KG1 (cell line): ENCODE data around the gene PTPN6.

Source experiments
- DNase-seq: peaks from one replicate; lab custom pipeline; 2025; lab: John Stamatoyannopoulos, UW

The PTPN6 gene

DNA sequence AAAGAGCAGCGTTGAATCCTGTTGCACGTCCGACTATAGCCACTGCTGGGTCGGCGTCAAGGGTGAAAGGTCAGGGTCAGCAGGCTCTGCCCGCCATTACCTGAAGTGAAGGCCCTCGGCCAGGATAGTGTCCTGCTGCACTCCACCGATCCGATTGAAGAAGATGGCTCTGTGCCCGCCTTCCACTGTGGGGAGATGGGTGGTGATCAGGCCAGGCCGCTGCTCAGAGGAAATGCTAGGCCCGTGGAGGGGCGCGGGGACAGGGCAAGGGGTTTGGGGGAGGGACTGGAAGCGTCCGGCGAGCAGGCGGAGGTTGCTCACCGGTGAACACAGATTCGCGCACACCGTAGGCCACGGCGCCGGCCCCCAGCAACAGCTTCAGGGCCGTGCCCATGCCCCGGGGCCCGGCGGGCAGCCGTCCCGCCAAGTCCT, 19.0 kb downstream of the PTPN6 start:
- no peak for DNase-seq

DNA sequence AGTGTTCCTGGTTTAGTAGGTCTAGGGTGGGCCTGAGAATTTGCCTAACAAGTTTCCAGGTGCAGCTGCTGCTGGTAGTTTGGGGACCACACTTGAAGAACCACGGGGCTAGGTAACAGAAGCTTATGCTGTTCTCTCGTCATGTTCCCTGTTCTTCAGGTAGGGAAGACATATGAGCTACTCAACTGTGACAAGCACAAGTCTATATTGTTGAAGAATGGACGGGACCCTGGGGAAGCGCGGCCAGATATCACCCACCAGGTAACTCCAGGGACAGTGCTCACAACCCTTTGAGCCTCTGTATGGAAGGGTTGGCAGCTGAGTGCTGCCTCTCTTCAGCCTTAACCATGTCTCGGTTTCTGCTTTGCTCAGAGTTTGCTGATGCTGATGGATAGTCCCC, 23.0 kb downstream of the PTPN6 start:
- no peak for DNase-seq

DNA sequence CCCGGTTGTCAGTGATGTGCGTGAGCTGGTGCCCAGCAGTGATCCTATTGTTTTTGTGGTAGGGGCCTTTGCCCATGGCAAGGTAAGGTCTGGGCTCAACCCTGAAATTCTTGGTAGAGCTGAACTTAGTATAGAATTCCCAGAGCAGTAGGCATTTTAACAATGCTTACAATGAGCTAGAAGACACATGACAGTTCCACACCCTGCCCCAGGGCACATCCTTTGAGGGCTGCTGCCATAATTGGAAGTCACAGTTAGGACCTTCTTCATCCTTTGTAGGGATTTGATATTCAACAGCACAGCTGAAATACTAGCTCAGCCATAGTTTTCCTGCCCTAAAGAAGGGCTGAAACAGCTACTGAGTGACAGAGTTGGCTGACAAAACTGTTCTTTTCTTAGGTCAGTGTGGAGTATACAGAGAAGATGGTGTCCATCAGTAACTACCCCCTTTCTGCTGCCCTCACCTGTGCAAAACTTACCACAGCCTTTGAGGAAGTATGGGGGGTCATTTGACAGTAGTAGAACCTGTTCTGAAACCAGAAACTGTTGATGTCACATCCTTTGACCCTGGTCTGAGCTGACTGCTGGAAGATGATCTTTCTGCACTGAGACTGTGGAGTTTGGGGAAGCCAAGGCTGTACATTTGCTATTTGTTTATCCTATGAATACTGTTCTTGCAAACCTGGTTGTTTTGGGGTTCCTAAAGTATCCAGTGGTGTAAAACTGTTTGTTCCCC, 24.3 kb downstream of the PTPN6 start:
- DNase-seq = no peak

DNA sequence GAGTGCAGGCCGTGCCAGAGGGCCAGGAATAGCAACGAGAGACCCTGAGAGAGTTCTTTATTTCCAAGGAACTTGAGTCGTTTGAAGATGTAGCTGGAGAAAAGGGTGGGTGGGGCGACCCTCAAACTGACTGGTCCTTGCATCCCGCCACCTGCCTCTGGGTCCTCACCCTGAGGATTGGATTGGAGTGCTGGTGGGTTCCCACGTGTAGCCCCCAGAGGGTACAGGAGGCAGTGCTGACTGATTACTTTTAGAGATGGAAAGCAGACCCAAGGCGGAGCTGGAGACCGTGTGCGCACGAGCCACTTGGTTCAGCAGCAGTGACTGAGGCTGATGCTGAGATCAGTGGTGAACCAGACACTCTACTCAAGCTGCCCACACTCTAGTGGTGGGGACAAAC, 26.5 kb downstream of the PTPN6 start:
- DNase-seq = no peak

DNA sequence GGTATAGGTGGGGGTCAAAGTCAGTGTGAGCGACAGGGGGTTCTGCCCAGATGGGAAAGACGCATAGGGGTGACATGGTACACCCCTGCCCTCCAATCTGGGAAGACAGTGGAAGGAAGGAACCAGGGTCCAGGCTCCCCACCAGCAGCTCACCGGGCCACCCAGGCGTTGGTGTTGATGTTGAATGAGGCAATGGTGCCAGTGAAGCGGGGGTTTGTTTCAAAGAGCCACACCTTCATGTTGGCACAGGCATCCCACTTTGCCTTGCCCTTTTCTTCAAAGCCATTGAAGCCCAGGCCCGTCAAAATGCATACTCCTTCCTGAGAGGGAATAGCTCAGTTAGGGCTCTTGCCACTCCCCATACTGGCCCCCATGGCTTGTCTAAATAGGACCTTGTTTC, 27.0 kb downstream of the PTPN6 start:
- DNase-seq = no peak

DNA sequence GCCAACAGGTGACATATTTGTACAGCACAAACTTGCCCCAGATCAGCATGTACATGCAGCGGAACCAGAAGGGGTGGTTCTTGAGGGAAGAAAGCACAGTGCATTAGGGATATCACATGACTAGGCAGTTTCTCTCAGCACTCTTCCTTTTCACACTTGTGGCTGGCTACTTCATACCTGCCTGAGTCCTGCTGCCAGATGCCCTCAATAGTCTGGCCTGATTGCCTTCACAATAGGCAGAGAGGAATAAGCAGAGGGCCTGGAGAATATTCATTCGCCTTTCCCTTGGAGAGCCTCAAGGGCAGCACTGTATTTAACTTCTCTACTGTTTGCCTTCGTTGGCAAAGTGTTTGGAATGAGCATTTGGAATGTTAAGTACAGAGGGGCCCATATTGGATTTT, 27.5 kb downstream of the PTPN6 start:
- no peak for DNase-seq

DNA sequence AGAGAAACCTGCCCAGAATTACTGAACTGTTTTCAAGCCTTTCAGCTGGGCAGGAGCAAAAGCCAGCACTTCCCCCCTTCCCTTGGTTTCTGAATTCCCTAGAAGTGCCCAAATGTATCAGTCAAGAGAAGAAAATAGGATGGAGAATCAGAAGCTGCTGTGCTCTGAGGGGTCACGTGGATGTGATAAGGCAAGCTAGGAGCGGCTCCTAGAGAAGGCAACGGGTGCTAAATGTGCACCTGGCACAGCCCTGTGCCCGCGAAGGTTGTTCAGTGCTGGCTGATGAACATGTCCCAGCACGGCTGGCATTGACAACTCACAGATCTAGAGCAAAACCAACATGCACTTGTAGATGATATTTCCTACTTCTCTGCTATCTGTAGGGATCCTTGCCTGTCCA, 27.9 kb downstream of the PTPN6 start:
- no peak for DNase-seq

DNA sequence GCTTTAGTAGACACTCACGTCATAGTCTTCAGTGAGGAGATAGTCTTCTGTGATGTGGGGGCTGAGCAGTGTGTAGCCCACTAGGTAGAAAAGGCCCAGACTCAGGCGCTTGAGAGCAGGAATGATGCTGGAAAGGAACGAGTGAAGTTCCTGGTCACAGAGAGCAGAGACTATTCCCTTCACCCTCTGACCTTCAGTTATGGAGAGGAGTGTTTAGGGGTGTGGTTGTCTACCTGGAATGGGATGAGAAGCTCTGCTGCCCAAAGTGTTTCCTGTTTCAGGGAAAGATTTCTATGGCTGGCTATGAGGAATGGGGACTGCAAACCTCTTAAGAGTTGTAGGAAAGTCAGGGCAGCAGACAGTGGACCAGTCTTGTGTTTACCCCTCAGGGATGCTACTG, 28.3 kb downstream of the PTPN6 start:
- no peak for DNase-seq

DNA sequence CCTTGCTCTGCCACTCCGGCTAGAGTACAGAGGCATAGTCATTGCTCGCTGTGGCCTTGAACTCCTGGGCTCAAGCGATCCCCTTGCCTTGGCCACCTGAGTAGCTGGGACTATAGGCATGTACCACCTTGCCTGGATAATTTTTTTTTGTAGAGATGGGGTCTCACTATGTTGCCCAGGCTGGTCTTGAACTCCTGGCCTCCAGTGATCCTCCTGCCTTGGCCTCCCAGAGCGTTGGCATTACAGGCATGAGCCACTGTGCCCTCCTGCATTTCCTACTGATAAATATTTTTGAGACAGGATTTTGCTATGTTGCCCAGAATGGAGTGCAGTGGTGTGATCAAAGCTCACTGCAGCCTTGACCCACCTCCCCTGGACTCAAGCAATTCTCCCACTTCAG, 28.9 kb downstream of the PTPN6 start:
- no peak for DNase-seq

DNA sequence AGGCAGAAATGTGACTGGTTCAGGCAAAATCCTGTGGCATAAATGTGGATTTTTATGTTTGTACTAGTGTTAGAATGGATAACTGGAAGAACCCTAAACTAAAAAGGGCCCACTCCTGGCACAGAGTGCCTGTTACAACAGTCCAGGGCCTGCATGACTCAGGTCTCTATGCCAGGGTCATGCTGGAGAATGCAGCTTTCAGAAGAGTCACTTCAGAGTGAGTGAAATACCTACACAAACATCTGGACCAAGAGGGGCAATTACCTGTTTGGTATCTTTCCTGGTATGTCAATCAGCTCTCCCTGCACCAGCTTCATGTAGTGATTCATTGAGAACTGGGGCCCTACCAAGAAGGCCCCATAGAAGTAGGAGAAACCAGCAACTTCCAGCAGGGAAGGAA, 29.6 kb downstream of the PTPN6 start:
- DNase-seq = no peak

DNA sequence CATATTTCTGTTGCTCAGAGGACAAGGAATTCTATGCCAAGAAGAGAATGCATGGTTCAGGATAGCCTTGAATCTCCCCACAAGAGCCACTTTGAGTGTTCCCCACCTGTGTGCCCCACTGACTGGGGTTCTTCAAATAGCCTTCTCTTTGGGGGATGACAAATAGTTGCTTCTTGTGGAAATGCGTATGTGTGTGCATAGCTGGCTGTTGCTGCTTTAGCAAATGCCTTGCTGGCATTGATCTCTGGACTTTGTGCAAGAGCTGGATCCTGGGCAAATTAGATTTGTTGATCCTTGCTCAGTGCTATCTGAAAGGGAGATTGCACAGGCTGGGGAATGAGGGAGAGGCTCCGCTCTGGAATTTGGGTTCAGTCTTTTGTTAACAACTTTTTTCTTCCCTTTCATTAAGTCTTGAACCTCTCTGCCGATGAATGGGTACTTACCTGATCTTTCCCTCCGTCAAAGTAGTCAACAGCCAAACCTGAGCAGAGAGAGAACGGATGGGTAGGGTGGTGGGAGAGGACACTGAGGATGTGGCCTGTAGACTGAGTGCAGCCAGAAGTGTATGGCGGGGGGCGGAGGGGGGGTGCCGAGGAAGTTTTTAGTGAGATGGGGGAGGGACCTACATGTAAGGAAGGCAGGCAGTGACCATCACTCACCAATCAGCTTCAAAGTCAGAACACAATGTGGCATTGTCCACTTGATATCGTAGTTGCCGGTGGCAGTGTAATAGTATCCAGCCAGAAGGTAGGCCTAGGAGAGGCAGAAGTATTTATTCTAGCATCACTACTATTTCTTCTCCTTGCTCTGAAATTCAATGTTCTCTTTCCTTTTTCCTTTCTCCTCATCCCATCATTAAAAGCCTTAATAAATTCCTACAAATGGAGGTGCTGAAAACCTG, 30.2 kb downstream of the PTPN6 start:
- DNase-seq = no peak

DNA sequence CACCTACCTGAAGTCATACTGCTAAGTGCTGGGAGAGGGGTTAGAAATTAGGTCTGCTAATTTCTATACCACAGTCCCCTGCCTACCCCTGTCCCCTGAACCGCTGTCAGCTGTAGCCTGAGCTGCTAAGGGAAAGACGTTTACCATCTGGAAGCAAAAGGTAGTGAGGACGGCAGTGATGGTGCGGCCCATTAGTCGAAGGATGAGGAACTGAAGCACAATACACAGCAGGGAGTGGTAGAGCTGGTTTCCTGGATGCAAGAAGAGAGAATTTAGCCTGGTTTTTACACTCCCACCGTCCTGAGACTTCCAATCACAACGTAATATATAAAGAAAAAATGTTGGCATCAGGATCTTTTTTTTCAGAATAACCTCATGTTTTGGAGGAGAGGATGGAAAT, 31.4 kb downstream of the PTPN6 start:
- DNase-seq = no peak

DNA sequence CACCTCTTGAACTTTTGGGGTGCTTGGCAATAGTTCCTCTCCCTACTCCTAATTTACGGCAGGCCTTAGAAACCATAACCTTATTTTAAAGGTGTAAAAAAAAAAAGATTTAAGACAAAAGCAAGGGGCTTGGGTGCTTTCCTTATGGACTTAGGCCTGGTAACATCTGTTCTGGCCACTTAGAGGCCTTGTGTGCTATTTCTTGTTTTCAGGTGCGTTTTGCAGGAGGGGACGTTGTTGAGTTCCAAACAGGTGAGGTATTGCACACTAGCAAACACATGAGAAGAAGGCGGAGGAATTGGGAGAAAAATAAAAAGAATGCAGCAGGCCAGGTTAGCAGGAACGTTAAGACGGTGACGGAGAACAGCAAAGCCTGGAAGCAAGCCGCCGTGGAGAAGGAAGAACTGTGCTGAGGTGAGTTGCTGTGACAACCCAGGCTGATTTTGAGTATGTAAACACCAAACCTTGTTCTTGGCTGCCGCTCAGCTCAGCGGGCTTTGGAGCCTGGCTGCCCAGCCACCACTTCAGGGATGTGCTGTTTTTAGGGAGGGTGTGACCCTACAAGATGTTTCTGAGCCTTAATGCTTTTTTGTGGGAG, 36.9 kb downstream of the PTPN6 start:
- DNase-seq = no peak

DNA sequence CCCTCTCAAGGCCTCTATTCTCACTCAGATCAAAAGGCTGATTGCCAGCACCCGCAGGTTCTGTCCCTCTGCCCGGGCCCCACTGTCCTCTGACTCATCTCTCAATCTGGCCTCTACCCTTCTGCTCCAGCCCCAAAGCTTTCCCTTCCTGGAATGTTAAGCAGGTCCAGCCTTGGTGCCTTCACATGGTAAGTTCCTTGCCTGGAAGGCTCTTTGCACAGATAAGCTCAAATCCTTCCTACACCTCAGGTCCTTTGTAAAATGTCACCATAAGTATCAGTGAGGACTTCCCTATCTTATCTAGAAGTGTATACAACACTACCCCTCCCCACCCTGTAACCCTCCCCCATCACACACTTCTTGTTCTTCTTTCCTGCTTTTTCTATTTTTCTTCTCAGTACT, 44.9 kb downstream of the PTPN6 start:
- no peak for DNase-seq

DNA sequence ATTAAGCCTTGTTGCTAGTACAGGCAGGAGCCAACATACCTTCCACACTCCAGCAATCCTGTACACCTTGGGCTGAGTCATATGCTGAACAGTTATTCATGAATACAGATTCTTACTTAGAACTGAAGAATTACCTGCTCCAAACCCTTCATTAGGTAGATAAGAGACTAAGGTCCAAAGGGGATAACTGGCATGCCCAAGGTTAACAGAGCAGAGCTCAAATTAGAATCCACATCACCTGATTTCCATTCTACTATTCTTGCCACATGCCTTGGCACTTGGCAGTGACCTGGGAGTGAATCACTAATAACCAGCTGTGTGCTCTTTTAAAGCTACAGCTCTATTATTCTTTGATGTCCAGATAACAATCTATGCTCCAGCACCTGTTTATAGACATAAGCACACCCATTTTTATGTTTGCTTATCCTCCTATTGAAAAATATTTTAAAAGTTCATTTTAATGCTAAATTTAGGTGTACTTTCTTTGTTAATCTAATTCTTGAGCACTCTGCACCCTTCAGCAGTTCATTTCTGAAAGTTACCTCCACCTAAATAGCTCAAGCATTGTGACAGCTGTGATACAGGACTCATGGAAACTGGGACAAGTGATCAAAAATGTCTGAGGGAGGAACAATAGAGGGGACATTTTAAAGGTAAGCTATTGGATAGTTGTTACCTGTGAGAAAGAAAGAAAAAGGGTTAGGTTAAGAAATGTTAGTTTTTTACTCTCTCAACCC, 47.7 kb downstream of the PTPN6 start:
- no peak for DNase-seq

DNA sequence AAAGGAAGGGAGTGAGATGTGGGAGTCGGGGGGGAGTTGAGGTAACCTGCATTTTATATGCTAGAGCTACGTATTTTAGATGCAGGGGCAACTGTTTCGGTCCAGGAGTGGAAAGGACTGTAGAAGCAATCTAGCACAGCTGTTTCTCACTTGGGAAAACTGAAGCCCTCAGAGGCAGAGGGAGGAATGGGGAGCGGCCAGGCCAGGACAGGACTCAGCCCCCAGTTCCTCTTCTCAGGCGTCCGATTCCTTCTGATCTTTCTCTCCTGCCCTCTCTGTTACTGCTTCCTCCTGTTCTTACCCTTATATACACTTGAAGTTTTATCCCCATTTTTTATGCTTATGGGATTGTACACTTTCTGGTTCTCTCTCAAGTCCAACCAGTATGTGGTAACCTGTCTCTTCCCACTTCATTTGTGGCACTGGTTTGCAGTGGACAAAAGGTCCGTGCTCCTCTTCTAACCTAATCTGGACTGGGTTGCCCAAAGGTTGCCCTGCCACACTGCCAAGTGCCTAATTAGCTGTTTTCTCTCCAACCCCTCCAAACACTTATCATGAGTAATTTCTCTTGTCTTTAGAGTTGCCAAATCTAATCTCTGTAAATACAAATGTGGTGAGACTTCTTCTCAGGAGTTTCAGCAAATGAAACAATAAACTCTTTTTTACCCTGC, 50.9 kb downstream of the PTPN6 start:
- no peak for DNase-seq

DNA sequence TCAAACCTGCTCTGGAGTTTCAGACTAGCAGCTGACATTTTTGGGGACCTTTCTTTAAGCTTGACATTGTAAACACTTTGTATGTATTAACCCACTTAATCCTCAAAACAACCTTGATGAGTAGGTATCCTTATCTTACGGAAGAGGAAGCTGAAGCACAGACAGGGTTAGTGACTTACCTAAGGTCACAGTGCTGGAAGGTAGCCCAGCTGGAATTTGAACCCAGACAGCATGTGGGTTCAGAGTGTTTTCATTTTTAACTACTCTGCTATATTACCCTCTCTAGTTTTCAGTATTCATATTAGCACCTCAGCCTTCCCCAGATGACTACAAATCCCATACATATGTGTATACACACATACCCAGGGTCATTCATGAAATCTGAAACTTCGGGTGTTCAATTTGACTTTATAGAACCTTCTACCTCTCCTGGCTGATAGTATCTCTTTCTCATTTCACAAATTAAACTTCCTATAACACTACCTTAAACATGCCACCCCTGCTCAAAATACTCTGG, 53.2 kb downstream of the PTPN6 start:
- DNase-seq = no peak

DNA sequence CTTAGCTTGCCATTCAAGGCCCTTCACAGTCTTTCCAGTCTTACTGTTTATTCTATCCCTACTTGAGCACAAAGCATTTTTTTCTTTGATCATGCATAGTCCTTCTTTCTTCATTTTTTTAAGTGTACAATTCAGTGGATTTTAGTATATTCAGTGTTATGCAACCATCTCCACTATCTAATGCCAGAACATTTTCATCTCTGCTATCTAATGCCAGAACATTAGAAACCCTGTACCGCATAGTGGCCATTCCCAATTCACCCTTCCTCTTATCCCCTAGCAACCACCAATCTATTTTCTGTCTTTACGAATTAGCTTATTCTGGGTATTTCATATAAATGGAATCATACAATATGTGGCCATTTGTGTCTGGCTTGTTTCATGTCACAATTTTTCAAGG, 53.7 kb downstream of the PTPN6 start:
- DNase-seq = no peak

DNA sequence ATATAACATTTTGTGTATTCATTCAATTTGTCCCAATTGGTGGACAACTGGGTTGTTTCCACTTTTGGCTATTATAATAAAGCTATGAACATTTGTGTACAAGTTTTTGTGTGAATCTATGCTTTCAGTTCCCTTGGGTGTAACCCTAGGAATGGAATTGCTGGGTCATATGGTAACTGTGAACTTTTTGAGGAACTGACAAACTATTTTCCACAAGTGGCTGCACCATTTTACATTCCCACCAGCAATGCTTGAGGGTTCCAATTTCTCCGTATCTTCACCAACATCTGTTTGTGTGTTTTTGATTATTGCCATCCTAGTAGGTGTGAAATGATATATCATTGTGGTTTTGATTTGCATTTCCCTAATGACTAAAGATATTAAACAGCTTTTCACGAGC, 54.2 kb downstream of the PTPN6 start:
- no peak for DNase-seq

DNA sequence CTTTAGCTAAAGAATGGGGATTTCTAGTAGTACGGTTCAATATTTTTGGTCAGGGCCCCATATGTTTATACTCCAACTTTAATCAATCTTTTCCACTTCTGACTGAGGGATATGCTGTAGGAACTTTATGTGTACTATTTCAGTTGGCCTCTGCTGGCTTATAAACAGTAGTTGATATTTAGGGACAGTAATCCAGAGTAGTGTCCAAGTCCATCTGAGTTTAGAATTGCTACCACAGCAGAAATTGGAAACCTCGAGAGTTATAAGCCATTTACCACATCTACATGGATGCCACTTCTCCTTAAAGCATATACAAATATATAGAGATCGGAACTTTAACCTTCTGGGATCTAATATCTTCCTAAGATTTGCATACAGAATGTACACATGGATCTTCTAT, 55.5 kb downstream of the PTPN6 start:
- no peak for DNase-seq

DNA sequence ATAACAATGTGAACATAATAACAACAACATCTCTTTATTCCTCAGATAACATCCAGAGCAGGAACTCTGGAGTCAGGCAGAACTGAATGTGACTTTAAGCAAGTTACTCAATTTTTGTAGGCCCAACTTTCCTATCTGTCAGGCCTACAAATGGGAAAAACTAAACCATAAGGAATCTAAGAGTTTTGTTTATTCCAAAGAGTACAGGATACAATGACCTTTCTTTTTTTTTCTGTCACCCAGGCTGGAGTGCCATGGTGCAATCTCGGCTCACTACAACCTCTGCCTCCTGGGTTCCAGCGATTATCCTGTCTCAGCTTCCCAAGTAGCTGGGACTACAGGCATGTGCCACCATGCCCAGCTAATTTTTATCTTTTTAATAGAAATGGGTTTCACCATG, 57.7 kb downstream of the PTPN6 start:
- DNase-seq = no peak

DNA sequence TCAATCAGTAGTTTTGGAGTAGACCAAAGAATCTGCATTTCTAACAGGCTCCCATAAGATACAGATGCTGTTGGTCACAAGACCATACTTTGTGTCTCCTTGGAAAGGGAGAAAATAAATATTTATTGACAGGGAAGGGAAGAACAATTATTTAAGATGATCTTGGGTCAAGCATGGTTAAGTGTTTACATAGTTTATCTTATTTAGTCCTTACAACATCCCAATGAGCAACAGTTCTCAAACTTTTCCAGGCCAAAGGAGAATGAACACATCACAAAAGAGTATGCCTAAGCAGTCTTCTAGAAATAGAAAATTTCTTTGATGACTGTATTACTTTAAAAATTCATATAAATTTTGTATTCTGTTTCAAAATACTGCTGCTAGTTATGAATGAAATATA, 58.4 kb downstream of the PTPN6 start:
- no peak for DNase-seq
